Natural killer cell (primary cell): ENCODE data around the gene STK24. TPM values are rescaled to one million over a fixed set of nuclear protein-coding genes. Genes with fewer than 3 reads are reported as not detected.

Experiments used
- ATAC-seq, 3 donors: fragments of 150-1000 bp in 2 of 3; fragments of 200-7000 bp in 1 of 3; cut with Tn5 transposase; 1 replicate in 1 of 3; 2 replicates in 2 of 3; pipeline ENCODE4 v1.10.0; 2021; ENCODE audit warnings: mild to moderate bottlenecking in 2 of 3, moderate library complexity in 2 of 3
- DNase-seq, 2 donors: peaks; one replicate each; pipeline versions ENCODE4 v3.0.0 to v3.0.0-alpha.2; 2013 to 2021; ENCODE audit warnings: mixed read lengths in 1 of 2
- H3K27ac ChIP-seq: one replicate; pipeline ENCODE4 v1.5.1; 2013; ENCODE audit warnings: mild to moderate bottlenecking, low read length
- H3K27me3 ChIP-seq: one replicate; pipeline ENCODE4 v1.6.1; 2013; ENCODE audit warnings: low read length; ENCODE audit not compliant: control insufficient read depth, insufficient read depth
- H3K36me3 ChIP-seq: one replicate; pipeline ENCODE4 v1.6.1; 2013; ENCODE audit warnings: low read length; ENCODE audit not compliant: control insufficient read depth, insufficient read depth
- H3K4me1 ChIP-seq: one replicate; pipeline ENCODE4 v1.6.1; 2013; ENCODE audit warnings: low read length; ENCODE audit not compliant: control insufficient read depth, insufficient read depth
- H3K4me3 ChIP-seq: one replicate; pipeline ENCODE4 v1.5.1; 2013; ENCODE audit warnings: low read length
- H3K9me3 ChIP-seq: one replicate; pipeline ENCODE4 v1.6.1; 2013; ENCODE audit warnings: low read length; ENCODE audit not compliant: control insufficient read depth, insufficient read depth
- H3K27ac Mint-ChIP-seq, 2 donors: one replicate each; pipeline ENCODE4 v1.8.0; 2022; ENCODE audit warnings: mild to moderate bottlenecking in 2 of 2, mixed read lengths in 2 of 2, moderate library complexity in 1 of 2
- H3K27me3 Mint-ChIP-seq, 2 donors: one replicate each; pipeline ENCODE4 v1.8.0; 2022; ENCODE audit warnings: low read depth in 2 of 2, mixed read lengths in 2 of 2
- H3K36me3 Mint-ChIP-seq: one replicate; pipeline ENCODE4 v1.8.0; 2022; ENCODE audit warnings: mixed read lengths
- H3K4me1 Mint-ChIP-seq, 2 donors: one replicate each; pipeline ENCODE4 v1.8.0; 2022; ENCODE audit warnings: mixed read lengths in 2 of 2
- H3K4me3 Mint-ChIP-seq: one replicate; pipeline ENCODE4 v1.8.0; 2022; ENCODE audit warnings: mild to moderate bottlenecking, moderate library complexity, mixed read lengths
- H3K9me3 Mint-ChIP-seq, 2 donors: one replicate each; pipeline ENCODE4 v1.8.0; 2022; ENCODE audit warnings: mixed read lengths in 2 of 2
- WGBS: methylation state at CpG from one replicate; pipeline ENCODE4 v1.1.7; 2013; ENCODE audit warnings: missing lambda C conversion rate; ENCODE audit not compliant: insufficient coverage; 5-methylcytosine and 5-hydroxymethylcytosine counted together
- intact Hi-C: fragments of 100-400 bp; cut with micrococcal nuclease; formaldehyde crosslinking; loops from one replicate; pipeline ENCODE4 v1.14.2; 2022
- total RNA-seq, 4 donors: library from RNA; stranded (reverse); fragments of 120-200 nt in 1 of 4; gene quantifications; one replicate each; pipeline versions ENCODE4 v1.2.3 to v1.2.4, GENCODE V29; 2013 to 2022
- TF ChIP-seq, protein P1 (sequence below): fragments of 200-600 bp; IDR thresholded peaks from one replicate; pipeline ENCODE4 v1.8.0; 2022; ENCODE audit warnings: antibody characterized with exemption

The STK24 gene
- total RNA-seq, 3 donors from 2014 or later (not counting 1 experiment from before 2014, with no cell fraction given) = 64.5 to 78.4 (median 70.4) TPM

DNA sequence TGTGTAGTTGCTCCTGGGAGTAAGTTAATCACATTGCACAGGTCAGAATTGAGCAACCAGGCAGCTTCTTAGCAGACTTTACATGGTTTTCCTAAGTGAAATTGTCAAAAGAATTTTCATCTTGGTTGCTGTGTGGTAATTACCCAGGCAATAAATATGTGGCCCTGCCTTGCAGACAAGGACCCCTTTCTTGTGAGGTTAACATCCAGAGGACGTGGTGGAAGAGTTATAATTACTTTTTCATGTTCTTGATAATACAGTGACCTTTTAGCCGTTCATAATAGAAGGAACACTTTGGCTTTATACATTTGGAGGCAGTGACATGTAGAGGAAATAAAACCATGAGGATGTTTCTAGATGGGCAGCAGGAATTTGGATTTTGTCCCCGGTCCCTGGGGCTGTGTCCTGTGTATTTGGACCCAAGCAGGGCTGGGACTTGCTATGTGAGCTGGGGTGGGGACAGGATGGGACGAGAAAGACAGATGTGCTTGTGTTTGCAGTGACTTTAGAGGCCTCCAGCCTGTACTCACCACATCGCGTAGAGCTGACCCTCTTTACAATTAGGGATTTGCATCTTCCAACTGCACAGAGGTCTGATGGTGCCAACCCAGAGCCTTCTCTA lies 156.2 kb downstream of the STK24 start:
- H3K4me1 Mint-ChIP-seq = peaks cover 0 to 5% of the 10 kb centered on the region in 2 donors
- no peak overlapping the region for H3K27ac ChIP-seq
- no peaks in the 10 kb centered on the region for H3K9me3 ChIP-seq
- no peaks in the 10 kb centered on the region for H3K36me3 ChIP-seq
- H3K4me3 ChIP-seq = no peak overlapping the region
- H3K27me3 Mint-ChIP-seq = peaks cover 3 to 9% of the 10 kb centered on the region in 2 donors
- H3K9me3 Mint-ChIP-seq = no peaks in the 10 kb centered on the region
- H3K27me3 ChIP-seq = no peaks in the 10 kb centered on the region
- no peaks in the 10 kb centered on the region for H3K4me1 ChIP-seq
- TF ChIP-seq, protein P1, sequence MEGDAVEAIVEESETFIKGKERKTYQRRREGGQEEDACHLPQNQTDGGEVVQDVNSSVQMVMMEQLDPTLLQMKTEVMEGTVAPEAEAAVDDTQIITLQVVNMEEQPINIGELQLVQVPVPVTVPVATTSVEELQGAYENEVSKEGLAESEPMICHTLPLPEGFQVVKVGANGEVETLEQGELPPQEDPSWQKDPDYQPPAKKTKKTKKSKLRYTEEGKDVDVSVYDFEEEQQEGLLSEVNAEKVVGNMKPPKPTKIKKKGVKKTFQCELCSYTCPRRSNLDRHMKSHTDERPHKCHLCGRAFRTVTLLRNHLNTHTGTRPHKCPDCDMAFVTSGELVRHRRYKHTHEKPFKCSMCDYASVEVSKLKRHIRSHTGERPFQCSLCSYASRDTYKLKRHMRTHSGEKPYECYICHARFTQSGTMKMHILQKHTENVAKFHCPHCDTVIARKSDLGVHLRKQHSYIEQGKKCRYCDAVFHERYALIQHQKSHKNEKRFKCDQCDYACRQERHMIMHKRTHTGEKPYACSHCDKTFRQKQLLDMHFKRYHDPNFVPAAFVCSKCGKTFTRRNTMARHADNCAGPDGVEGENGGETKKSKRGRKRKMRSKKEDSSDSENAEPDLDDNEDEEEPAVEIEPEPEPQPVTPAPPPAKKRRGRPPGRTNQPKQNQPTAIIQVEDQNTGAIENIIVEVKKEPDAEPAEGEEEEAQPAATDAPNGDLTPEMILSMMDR = no peak
- DNase-seq (no peak), ATAC-seq (no peak)
- 82% methylated on average over 6 of the region's 6 CpGs for WGBS
- H3K36me3 Mint-ChIP-seq = no peaks in the 10 kb centered on the region
- intact Hi-C loops = no loop called here
- H3K27ac Mint-ChIP-seq = no peak overlapping the region
- H3K4me3 Mint-ChIP-seq = no peak overlapping the region

GRCh38 chr13:98419786-98420553 lies 156.9 kb downstream of the STK24 start:
- Histone ChIP-seq H3K27ac (no peak overlapping the region), H3K36me3 (no peaks in the 10 kb centered on the region), H3K4me1 (no peaks in the 10 kb centered on the region), H3K9me3 (no peaks in the 10 kb centered on the region), H3K27me3 (no peaks in the 10 kb centered on the region), H3K4me3 (no peak overlapping the region)
- peaks cover 0 to 5% of the 10 kb centered on the region in 2 donors for H3K4me1 Mint-ChIP-seq
- H3K4me3 Mint-ChIP-seq = no peak overlapping the region
- no peaks in the 10 kb centered on the region for H3K9me3 Mint-ChIP-seq
- no peak for ATAC-seq
- H3K36me3 Mint-ChIP-seq = no peaks in the 10 kb centered on the region
- 87% methylated on average over 14 of the region's 14 CpGs for WGBS
- DNase-seq = no peak
- TF ChIP-seq, protein P1 = no peak
- H3K27ac Mint-ChIP-seq = no peak overlapping the region
- intact Hi-C loops = no loop called here
- peaks cover 6 to 9% of the 10 kb centered on the region in 2 donors for H3K27me3 Mint-ChIP-seq

- H3K4me1 Mint-ChIP-seq = peaks cover 6 to 8% of the 10 kb centered on the region in 2 donors
- ATAC-seq = no peak
Measured at GRCh38 chr13:98416408-98416807, 160.5 kb downstream of the STK24 start.

More at GRCh38 chr13:98416408-98416807, 160.5 kb downstream of the STK24 start:
- DNase-seq = no peak
- H3K27ac ChIP-seq = no peak overlapping the region
- H3K4me3 Mint-ChIP-seq = no peak overlapping the region
- TF ChIP-seq, protein P1 = no peak
- H3K4me1 ChIP-seq = no peaks in the 10 kb centered on the region
- no peaks in the 10 kb centered on the region for H3K9me3 ChIP-seq
- H3K36me3 ChIP-seq = no peaks in the 10 kb centered on the region
- intact Hi-C loops = no loop called here
- H3K27me3 Mint-ChIP-seq = peaks cover 9 to 32% of the 10 kb centered on the region in 2 donors
- WGBS = 88% methylated on average over 4 of the region's 4 CpGs
- H3K27me3 ChIP-seq = no peaks in the 10 kb centered on the region
- H3K9me3 Mint-ChIP-seq = no peaks in the 10 kb centered on the region
- no peak overlapping the region for H3K27ac Mint-ChIP-seq
- no peak overlapping the region for H3K4me3 ChIP-seq
- no peaks in the 10 kb centered on the region for H3K36me3 Mint-ChIP-seq
